Activated CD8-positive, alpha-beta memory T cell treated with anti-CD3 and anti-CD28 coated beads for 36 hours (primary cell): Measurements from ENCODE around the gene CCS. TPM values are rescaled to one million over a fixed set of nuclear protein-coding genes. Genes with fewer than 3 reads are reported as not detected.

Experiments used
- CTCF ChIA-PET: fragments of 350-600 bp; sonication (Branson Sonifier 250); formaldehyde crosslinking; loops from one replicate; lab custom pipeline; 2021; ENCODE audit warnings: antibody characterized with exemption; lab: Charles Lee
- POLR2A ChIA-PET: fragments of 350-600 bp; sonication (Branson Sonifier 250); formaldehyde crosslinking; loops from one replicate; lab custom pipeline; 2021; ENCODE audit warnings: antibody characterized with exemption; lab: Charles Lee
- total RNA-seq, 2 experiments: library from RNA; stranded (reverse); gene quantifications; one replicate each; pipeline ENCODE4 v1.2.3, GENCODE V29; 2021

Gene CCS
- total RNA-seq, 2 experiments from 2014 or later: 24.6 to 25.4 TPM

DNA sequence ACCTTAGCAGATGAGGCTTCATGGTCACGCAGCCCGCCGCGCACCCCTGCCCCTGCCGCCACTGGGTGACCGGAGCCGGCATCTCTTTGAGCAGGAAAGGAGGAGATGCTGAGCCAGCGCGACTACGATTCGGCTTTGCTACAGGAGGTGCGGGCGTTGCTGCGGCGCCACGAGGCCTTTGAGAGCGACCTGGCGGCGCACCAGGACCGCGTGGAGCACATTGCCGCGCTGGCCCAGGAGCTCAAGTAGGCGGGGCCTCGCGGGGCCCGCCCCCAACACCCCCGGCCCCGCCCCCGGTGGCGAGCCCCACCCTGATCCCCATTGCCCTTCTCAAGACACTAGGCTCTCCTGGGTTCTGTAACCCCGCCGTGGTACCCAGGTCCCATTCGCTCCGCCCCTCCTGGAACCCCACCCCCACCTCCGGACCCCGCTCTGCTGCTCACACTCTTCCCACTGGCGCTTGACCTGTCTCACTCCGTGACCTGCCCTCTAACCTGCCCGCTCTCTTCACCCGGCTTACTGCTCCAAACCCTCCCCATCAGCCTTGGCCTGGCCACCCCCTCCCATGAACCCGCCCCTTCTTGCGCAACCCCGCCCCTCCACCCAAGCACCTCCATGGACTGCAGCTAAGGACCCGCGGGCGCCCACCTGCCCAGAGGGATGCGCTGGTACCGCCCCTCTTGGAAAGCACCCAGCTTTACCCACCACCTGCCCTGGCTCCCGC, 33.7 kb upstream of the CCS start:
- POLR2A ChIA-PET: interaction anchor here (0.9 kb wide), 1 partner anchor 779 kb away, joined by 3 read pairs; no protein-coding TSS in a partner anchor

DNA sequence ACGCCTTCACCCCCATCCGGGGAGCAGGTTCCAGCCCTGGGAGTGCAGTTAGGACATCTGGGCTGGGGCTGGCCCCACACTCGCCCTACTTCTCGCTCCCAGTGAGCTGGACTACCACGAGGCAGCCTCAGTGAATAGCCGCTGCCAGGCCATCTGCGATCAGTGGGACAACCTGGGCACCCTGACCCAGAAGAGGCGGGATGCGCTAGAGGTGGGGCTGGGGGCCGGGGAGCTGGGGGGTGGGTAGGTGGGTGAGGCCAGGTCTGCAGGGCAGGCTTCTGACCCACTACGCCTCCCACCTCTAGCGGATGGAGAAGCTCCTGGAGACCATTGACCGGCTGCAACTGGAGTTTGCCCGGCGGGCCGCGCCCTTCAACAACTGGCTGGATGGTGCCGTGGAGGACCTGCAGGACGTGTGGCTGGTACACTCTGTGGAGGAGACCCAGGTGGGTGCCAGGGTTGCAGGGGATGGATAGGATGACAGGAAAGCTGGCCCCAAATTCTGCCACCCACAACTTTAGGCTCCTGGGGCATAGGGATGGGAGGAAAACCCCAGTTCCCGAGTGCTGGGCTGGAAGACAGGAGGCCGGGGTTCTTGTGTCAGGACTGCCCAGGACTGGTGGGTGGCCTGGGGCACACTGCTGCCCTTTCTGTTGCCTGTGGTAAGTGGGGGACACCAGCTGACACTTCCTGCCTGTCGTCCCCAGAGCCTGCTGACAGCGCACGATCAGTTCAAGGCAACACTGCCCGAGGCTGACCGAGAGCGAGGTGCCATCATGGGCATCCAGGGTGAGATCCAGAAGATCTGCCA, 32.9 kb upstream of the CCS start:
- ChIA-PET CTCF (interaction anchor here (1.2 kb wide), 1 partner anchor 14 kb away, joined by 3 read pairs; the partner anchor contains the start of gene ZDHHC24), POLR2A (interaction anchor here (1.3 kb wide), 1 partner anchor 56 kb away, joined by 5 read pairs; the partner anchor contains the start of gene RBM14)

More for the DNA sequence above, 33.7 kb upstream of the CCS start:
- CTCF ChIA-PET: interaction anchor here (1.2 kb wide), 1 partner anchor 13 kb away, joined by 3 read pairs; the partner anchor contains the start of gene ZDHHC24

DNA sequence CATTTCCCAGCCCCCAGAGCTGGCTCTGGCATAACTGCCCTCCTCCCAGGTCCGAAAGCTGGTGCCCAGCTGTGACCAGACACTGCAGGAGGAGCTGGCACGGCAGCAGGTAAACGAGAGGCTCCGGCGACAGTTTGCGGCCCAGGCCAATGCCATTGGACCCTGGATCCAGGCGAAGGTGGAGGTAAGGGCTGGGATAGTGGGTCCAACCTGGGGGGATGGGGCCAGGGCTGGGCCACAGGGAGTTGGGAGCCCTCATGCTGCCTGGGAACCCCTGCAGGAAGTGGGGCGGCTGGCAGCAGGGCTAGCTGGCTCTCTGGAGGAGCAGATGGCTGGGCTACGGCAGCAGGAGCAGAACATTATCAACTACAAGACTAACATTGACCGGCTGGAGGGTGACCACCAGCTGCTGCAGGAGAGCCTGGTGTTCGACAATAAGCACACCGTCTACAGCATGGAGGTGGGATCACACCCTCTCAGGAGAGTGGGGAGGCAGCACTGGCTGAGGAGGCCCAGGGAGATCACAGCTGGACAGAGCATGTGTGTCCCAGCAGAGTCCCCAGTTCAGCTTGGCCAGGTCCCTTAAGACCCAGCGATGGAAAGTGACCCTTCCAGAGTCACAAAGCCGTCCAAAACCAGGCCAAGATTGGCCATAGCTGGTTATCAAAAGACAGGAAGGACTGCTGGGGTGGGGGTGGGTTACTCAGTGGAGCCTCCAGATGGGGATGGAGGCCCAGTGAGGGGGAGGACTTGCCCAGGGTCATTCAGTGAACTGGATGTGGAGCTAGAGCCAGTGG, 31.6 kb upstream of the CCS start:
- CTCF ChIA-PET: interaction anchor here (0.6 to 1.3 kb wide), 3 partner anchors 13 to 117 kb away, joined by 3 to 4 read pairs (median 3); partner anchors contain the start of gene RBM4B
- POLR2A ChIA-PET: interaction anchor here (1.3 to 1.4 kb wide), 2 partner anchors 15 to 55 kb away, joined by 4 to 5 read pairs; partner anchors contain the start of genes ACTN3, RBM14 and ZDHHC24

DNA sequence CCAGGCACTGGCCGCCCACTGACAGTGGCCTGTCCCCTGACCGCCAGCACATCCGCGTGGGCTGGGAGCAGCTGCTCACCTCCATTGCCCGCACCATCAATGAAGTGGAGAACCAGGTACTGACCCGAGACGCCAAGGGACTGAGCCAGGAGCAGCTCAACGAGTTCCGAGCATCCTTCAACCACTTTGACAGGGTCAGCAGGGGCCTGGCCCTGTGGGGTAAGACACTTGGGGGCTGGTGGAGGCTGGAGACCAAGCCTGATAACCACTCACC, 31.1 kb upstream of the CCS start:
- CTCF ChIA-PET: interaction anchor here (0.6 to 1.3 kb wide), 3 partner anchors 13 to 116 kb away, joined by 3 to 4 read pairs (median 3); partner anchors contain the start of gene RBM4B
- POLR2A ChIA-PET: interaction anchor here (1.4 kb wide), 1 partner anchor 15 kb away, joined by 4 read pairs; the partner anchor contains the start of genes ACTN3 and ZDHHC24

DNA sequence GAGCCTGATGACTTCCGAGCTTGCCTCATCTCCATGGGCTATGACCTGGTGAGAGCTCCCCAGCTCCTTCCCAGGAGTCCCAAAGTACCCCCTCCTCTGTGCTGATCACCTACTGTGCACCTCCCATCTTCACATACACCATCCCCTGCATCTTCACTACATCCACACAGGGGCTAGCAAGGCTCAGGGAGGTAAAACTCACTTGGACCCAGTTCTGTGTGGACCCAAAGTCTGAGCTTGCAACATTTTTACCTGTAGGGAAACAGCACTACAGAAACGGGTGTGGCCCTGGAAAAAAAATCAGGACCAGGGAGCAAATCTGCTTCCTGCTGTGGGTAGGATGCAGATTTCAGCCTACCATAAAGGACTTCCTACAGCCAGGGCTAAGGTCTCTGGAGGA, 30.7 kb upstream of the CCS start:
- POLR2A ChIA-PET: interaction anchor here (1.4 kb wide), 1 partner anchor 16 kb away, joined by 4 read pairs; the partner anchor contains the start of genes ACTN3 and ZDHHC24
- CTCF ChIA-PET: interaction anchor here (0.5 to 1.3 kb wide), 4 partner anchors 14 to 662 kb away, joined by 3 to 8 read pairs (median 4); partner anchors contain the start of gene RBM4B

DNA sequence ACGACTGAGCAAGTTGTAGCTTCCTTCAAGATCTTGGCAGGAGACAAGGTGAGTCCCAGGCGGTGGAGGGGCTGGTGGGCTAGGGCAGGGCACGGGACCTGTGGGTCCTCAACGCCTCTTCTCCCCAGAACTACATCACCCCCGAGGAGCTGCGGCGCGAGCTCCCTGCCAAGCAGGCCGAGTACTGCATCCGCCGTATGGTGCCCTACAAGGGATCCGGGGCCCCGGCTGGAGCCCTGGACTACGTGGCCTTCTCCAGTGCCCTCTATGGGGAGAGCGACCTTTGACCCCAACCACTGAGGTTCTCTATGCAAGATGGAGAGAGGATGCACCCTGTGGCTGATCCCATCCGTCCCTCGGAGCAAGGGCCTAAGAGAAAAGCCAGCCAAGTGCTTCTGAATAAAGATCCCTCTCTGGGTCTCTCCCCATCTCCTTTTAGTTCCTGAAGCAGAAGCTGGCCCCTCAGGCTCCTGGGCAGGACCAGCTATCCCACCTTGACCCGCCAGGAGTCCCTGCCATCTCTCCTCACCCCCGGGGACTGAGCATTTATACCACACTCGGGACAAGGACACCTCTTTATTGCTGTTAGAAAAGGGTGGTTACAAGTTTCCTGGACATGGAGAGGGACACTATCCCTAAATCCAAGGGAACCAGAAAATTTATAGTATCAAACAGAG, 29.9 kb upstream of the CCS start:
- CTCF ChIA-PET: interaction anchor here (0.5 to 1.3 kb wide), 2 partner anchors 15 to 661 kb away, joined by 3 to 8 read pairs; no protein-coding TSS in a partner anchor
- POLR2A ChIA-PET: no interaction called here

DNA sequence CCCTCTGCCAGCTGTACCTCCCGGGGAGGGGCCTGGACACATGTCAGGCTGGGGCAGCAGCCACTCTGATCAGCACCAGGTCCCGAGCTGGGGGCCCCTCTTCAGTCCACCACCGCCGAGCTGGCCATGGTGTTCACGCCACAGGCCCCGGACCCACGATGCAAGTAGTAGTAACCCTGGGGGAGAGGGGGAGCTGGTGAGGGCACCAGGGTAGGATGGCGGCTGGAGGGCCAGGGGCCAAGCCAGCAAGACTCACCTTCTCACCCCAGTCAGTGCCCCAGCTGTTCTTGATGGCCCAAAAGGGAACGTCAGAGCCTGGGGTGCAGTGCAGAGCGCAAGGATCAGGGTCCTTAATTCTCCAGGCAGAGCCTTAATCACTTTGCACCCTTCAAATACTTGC, 29.2 kb upstream of the CCS start:
- ChIA-PET CTCF (no interaction called here), POLR2A (no interaction called here)

DNA sequence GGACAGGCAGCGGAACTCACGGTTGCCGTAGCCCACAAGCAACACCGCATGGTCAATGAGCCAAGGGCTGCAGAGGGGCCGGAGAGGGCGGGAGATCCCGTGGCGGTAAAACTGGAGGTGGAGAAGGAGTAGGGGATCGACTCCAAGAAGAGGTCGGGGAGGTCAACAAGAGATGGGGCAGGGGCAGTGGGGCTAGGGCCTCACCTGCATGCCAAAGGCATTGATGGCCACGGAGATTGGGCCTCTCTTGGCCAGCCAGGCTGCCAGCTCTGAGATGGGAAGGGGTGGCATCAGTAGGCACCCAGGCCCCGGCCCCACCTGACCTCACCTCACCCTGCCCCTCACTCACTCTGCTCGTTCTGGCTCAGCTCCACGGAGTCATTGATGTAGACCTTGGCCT, 28.4 kb upstream of the CCS start:
- POLR2A ChIA-PET: no interaction called here

DNA sequence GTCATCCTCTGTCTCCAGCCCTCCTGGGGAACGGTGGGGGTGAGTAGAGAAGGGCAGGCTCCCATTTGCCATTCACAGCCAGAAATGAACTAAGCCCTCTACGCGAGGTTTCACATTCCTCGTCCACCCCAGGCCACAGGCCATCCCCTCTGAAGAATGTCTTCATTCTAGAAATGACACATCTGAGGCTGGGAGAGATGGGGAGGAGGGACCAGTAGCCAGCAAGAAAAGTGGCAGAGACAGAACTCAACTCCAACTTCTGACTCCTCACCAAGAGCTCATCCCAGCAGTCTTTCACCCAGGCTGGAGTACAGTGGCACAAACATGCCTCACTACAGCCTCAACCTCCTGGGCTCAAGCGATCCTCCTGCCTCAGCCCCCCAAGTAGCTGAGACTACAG, 28.0 kb upstream of the CCS start:
- ChIA-PET POLR2A (no interaction called here), CTCF (no interaction called here)

More for the DNA sequence above, 28.4 kb upstream of the CCS start:
- CTCF ChIA-PET: no interaction called here

DNA sequence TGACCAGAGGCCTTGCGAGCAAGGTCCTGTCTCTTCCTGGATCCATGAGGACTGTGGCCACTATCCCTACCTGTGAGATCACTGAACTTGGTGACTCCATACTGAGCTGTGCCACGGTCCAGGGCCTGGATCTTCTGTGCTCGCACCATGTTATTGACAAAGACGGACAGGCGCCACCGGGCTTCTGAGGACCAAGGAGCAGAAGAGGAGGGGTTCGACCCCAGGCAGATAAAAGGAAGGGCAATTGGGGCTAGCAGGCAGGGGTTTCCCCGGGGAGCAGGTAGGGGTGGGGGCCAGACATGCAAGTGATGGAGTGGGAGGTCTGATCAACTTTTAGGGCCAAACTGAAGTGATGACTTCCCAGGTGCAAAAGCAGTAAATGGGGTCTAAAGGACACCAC, 26.8 kb upstream of the CCS start:
- ChIA-PET CTCF (no interaction called here), POLR2A (no interaction called here)

DNA sequence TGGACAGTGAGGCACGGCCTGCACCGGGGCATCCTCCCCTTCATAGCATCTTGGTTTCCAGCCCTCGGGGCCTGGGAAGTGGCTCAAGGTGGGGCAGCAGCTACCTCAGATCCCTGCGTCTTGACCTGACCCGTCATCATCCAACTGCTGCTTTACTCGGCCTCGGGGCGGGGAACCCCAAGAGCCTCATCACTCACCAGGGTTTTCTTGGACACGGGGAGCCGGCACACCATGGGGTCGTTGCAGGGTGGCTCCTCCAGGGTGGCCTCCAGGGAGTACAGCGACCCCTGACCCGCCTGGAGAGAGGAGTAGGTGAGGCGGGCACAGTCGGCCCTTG, 25.2 kb upstream of the CCS start:
- ChIA-PET CTCF (interaction anchor here (0.5 to 2.4 kb wide), 3 partner anchors 22 to 345 kb away, joined by 4 to 10 read pairs (median 9); partner anchors contain the start of genes ACTN3, RBM4B and ZDHHC24), POLR2A (no interaction called here)

DNA sequence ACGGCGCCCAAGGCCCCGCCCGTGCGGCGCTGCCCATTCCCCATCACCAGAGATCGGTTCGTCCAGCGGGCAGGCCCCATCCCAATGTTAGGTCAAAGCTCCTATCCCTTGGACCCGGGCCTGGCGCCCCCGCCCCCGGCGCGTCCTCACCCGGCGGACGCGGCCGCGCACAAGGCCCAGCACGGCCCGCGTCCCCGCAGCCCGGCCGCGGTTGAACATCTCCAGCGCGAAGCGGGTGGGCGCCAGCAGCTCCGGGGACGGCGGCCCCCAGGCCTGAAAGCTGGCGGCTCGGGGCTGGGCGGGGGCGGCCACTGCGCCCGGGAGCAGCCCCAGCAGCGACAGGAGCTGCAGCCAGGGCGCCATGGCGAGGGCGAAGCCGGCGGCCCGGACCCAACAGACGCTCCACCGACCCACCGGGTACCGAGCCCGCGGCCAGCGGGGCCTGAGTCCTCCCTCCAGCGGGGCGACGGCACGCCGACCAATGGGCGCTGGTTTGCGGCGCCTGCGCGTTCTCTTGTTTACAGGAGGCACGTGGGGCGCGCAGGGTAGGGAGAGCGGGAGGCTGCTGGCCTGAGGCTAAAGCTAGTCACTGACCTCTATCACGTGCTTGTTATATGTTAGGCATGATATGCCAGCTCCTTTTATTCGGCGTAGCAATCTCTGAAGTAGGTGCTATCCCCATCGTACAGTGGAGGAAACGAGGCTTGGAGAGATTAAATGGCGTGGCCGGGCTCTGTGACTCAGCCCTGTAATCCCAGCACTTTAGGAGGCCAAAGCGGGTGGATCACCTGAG, 24.7 kb upstream of the CCS start, which contains the start of gene CTSF:
Gene CTSF, minus strand, starts transcription at position 483 of the 793 bp plus-strand sequence. Its CDS starts 120 bp downstream, at position 363.
- POLR2A ChIA-PET: interaction anchor here (0.5 to 1.8 kb wide), 2 partner anchors 22 to 113 kb away, joined by 4 to 5 read pairs; partner anchors contain the start of genes ACTN3 and ZDHHC24
- CTCF ChIA-PET: interaction anchor here (0.5 to 2.4 kb wide), 3 partner anchors 22 to 346 kb away, joined by 4 to 10 read pairs (median 9); partner anchors contain the start of genes ACTN3, RBM4B and ZDHHC24

DNA sequence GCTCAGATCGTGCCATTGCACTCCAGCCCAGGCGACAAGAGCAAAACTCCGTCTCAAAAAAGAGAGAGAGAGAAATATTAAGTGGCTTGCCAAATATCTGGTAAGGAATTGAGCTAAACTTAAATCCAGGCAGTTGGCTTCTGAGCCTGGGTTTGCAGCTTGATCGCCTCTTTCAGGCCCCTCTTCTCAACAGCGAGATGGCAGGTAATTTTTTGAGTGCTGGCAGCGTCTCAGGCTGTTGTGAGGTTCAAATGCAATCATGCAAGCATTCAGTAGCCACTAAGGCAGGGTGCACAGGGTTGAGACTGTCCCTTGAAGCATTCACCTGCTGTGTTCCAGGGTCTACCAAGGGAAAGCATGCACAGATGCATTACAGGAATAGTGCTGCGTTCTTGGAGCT, 23.9 kb upstream of the CCS start:
- POLR2A ChIA-PET: interaction anchor here (0.5 to 1.8 kb wide), 2 partner anchors 23 to 112 kb away, joined by 4 to 5 read pairs; partner anchors contain the start of genes ACTN3 and ZDHHC24
- CTCF ChIA-PET: interaction anchor here (0.5 to 2.4 kb wide), 4 partner anchors 11 to 905 kb away, joined by 3 to 10 read pairs (median 9); partner anchors contain the start of genes ACTN3, RBM4B and ZDHHC24

DNA sequence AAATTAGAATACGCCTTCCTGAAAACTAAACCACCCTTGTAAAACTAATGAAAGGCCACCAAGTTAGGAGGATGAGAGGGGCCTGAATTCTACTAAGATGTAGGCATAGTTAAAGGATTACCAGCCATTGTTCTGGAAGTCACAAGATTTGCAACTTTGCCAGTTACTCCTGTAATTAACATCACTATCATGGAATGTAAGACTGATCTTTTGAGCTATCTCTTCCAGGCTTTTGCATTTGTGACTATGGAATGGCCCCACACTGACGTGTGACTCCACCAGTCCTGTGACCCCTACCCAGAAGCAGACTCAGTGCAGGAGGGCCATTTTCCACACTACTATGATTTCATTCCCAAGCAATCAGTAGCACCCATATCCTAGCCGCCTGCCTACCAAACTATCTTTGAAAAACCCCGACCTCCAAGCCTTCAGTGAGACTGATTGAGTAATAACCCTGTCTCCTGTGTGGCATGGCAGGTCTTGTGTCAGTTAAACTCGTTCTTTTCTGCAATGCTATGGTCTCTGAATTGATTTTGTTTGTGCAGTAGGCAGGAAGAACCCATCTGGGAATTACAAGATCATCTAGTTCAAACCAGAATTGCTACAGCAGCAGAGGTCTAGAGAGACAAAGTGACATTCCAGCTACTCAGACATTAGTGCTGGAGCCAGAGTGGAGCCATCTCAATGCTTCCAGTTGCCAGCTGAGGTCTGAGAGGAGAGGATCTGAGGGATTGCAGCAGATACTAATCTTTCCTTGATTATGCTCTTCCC, 22.7 kb upstream of the CCS start:
- ChIA-PET CTCF (interaction anchor here (0.7 to 2.4 kb wide), 3 partner anchors 10 to 161 kb away, joined by 3 to 10 read pairs (median 9); partner anchors contain the start of gene RBM4B), POLR2A (interaction anchor here (0.7 to 1.8 kb wide), 2 partner anchors 24 to 93 kb away, joined by 5 to 9 read pairs; partner anchors contain the start of genes ACTN3 and ZDHHC24)

DNA sequence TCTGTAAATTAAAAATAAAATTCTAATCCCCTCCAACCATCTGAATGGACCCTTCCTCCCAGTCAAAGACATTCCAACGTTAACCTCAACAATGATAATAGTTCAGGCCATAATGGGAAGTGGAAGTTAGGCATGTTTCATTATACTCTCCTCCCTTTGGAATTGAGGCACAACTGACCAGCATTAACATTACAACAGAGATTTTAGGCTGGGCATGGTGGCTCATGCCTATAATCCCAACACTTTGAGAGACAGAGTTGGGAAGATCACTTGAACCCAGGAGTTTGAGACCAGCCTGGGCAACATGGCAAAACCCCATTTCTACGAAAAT, 22.2 kb upstream of the CCS start:
- CTCF ChIA-PET: interaction anchor here (0.6 to 2.2 kb wide), 2 partner anchors 9 to 364 kb away, joined by 3 to 9 read pairs; no protein-coding TSS in a partner anchor
- POLR2A ChIA-PET: no interaction called here
